ENCODE results near the gene CCDC91.

Gene CCDC91

GRCh38 chr12:28360253-28360652, 170.0 kb downstream of the CCDC91 start:
- H3K27ac ChIP-seq (ENCODE audit: extremely low read depth, low read depth, low read length) = no peak overlapping the region

GRCh38 chr12:28367326-28367725, 177.1 kb downstream of the CCDC91 start:
- Histone ChIP-seq H3K27ac (ENCODE audit: extremely low read depth, low read depth, low read length) (no peak overlapping the region), H3K4me1 (ENCODE audit: control insufficient read depth, insufficient read depth, low read length) (no peaks in the 10 kb centered on the region), H3K36me3 (ENCODE audit: control insufficient read depth in 2 of 2, insufficient read depth in 1 of 2, low read length in 2 of 2) (no peaks in the 10 kb centered on the region), H3K9me3 (ENCODE audit: control insufficient read depth, insufficient read depth, low read depth, low read length) (no peaks in the 10 kb centered on the region), H3K4me3 (ENCODE audit: low read depth, low read length) (no peak overlapping the region)
- CTCF ChIA-PET = interaction anchor here (0.6 kb wide), 1 partner anchor 159 kb away, joined by 3 read pairs; no protein-coding TSS in a partner anchor
- TF ChIP-seq ZBTB17 (tag by site-specific recombination; IDR thresholded peaks at IDR 0.05) (no peak), ZNF707 (tag by site-specific recombination; IDR thresholded peaks at IDR 0.05) (no peak)
- POLR2A ChIA-PET = no interaction called here

More at GRCh38 chr12:28360253-28360652, 170.0 kb downstream of the CCDC91 start:
- no peaks in the 10 kb centered on the region for H3K9me3 ChIP-seq (ENCODE audit: control insufficient read depth, insufficient read depth, low read depth, low read length)
- H3K4me3 ChIP-seq (ENCODE audit: low read depth, low read length) = no peak overlapping the region
- no peaks in the 10 kb centered on the region for H3K36me3 ChIP-seq (ENCODE audit: control insufficient read depth in 2 of 2, insufficient read depth in 1 of 2, low read length in 2 of 2)
- CTCF ChIA-PET = interaction anchor here (0.6 kb wide), 1 partner anchor 108 kb away, joined by 4 read pairs; no protein-coding TSS in a partner anchor
- TF ChIP-seq ZNF426 (tag by site-specific recombination; IDR thresholded peaks at IDR 0.05) (no peak), ZNF48 (tag by site-specific recombination; IDR thresholded peaks at IDR 0.05) (no peak), ZNF184 (tag by site-specific recombination; IDR thresholded peaks at IDR 0.05) (no peak), ZBTB7A (tag by site-specific recombination; IDR thresholded peaks at IDR 0.05; ENCODE audit: low read depth) (no peak), KLF8 (tag by site-specific recombination; IDR thresholded peaks at IDR 0.05) (no peak), ZNF155 (tag by site-specific recombination; IDR thresholded peaks at IDR 0.05) (no peak), ZNF843 (tag by site-specific recombination; IDR thresholded peaks at IDR 0.05) (no peak), ZNF670 (tag by site-specific recombination; IDR thresholded peaks at IDR 0.05; ENCODE audit: low read depth) (no peak), ZFP69B (tag by site-specific recombination; IDR thresholded peaks at IDR 0.05) (no peak), ZNF747 (tag by site-specific recombination; IDR thresholded peaks at IDR 0.05) (no peak)
- TF ChIP-seq, protein P1, sequence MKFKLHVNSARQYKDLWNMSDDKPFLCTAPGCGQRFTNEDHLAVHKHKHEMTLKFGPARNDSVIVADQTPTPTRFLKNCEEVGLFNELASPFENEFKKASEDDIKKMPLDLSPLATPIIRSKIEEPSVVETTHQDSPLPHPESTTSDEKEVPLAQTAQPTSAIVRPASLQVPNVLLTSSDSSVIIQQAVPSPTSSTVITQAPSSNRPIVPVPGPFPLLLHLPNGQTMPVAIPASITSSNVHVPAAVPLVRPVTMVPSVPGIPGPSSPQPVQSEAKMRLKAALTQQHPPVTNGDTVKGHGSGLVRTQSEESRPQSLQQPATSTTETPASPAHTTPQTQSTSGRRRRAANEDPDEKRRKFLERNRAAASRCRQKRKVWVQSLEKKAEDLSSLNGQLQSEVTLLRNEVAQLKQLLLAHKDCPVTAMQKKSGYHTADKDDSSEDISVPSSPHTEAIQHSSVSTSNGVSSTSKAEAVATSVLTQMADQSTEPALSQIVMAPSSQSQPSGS (tag by site-specific recombination; IDR thresholded peaks at IDR 0.05; ENCODE audit: low read depth) = no peak
- H3K4me1 ChIP-seq (ENCODE audit: control insufficient read depth, insufficient read depth, low read length) = no peaks in the 10 kb centered on the region
- POLR2A ChIA-PET = no interaction called here

- Histone ChIP-seq H3K4me3 (ENCODE audit: low read depth, low read length) (no peak overlapping the region), H3K36me3 (ENCODE audit: control insufficient read depth in 2 of 2, insufficient read depth in 1 of 2, low read length in 2 of 2) (no peaks in the 10 kb centered on the region), H3K9me3 (ENCODE audit: control insufficient read depth, insufficient read depth, low read depth, low read length) (no peaks in the 10 kb centered on the region), H3K27ac (ENCODE audit: extremely low read depth, low read depth, low read length) (no peak overlapping the region), H3K4me1 (ENCODE audit: control insufficient read depth, insufficient read depth, low read length) (no peaks in the 10 kb centered on the region)
- POLR2A ChIA-PET = no interaction called here
- no peak for TF ChIP-seq ZBTB17 (tag by site-specific recombination; IDR thresholded peaks at IDR 0.05)
- no peak for TF ChIP-seq ZNF433 (tag by site-specific recombination; IDR thresholded peaks at IDR 0.05; ENCODE audit: low read depth)
- TF ChIP-seq, protein P2, sequence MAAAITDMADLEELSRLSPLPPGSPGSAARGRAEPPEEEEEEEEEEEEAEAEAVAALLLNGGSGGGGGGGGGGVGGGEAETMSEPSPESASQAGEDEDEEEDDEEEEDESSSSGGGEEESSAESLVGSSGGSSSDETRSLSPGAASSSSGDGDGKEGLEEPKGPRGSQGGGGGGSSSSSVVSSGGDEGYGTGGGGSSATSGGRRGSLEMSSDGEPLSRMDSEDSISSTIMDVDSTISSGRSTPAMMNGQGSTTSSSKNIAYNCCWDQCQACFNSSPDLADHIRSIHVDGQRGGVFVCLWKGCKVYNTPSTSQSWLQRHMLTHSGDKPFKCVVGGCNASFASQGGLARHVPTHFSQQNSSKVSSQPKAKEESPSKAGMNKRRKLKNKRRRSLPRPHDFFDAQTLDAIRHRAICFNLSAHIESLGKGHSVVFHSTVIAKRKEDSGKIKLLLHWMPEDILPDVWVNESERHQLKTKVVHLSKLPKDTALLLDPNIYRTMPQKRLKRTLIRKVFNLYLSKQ (tag by site-specific recombination; IDR thresholded peaks at IDR 0.05; ENCODE audit: borderline replicate concordance) = no peak
- no peak for TF ChIP-seq OSR2 (tag by site-specific recombination; IDR thresholded peaks at IDR 0.05)
- TF ChIP-seq SETDB1 (IDR thresholded peaks at IDR 0.05; ENCODE audit: insufficient read length, low read length) = no peak
- TF ChIP-seq ZNF530 (tag by site-specific recombination; IDR thresholded peaks at IDR 0.05; ENCODE audit: low read depth) = no peak
- no peak for TF ChIP-seq SP3 (tag by site-specific recombination; IDR thresholded peaks at IDR 0.05)
- no peak for TF ChIP-seq ZNF416 (tag by site-specific recombination; IDR thresholded peaks at IDR 0.05)
- TF ChIP-seq ZNF571 (tag by site-specific recombination; IDR thresholded peaks at IDR 0.05) = no peak
- CTCF ChIA-PET = interaction anchor here (0.6 kb wide), 1 partner anchor 160 kb away, joined by 3 read pairs; no protein-coding TSS in a partner anchor
Observed at GRCh38 chr12:28367993-28368392, 177.7 kb downstream of the CCDC91 start.

Data from HEK293 (cell line).